Suprapubic skin (tissue), 4 donors: ENCODE measurements around the gene DYNC2H1.

Experiments
- CTCF ChIP-seq, 2 donors: fragments of 200-600 bp in 1 of 2; fragments of 450-650 bp in 1 of 2; sonication (generic) in 1 of 2; IDR thresholded peaks; one replicate each; pipeline ENCODE4 v1.5.1; 2016 to 2019; ENCODE audit warnings: antibody characterized with exemption in 2 of 2, mild to moderate bottlenecking in 1 of 2, moderate library complexity in 1 of 2
- EP300 ChIP-seq: sonication (generic); formaldehyde crosslinking; IDR thresholded peaks from one replicate; pipeline ENCODE4 v1.6.1; 2017; ENCODE audit warnings: antibody characterized with exemption
- POLR2A ChIP-seq, 2 donors: fragments of 450-650 bp; IDR thresholded peaks; one replicate each; pipeline ENCODE4 v1.6.1; 2017; ENCODE audit warnings: antibody characterized with exemption in 2 of 2, mild to moderate bottlenecking in 2 of 2, moderate library complexity in 2 of 2
- POLR2AphosphoS5 ChIP-seq, 3 donors: sonication (generic); formaldehyde crosslinking; IDR thresholded peaks; one replicate each; pipeline ENCODE4 v1.6.1; 2017; ENCODE audit warnings: antibody characterized with exemption in 3 of 3

- TF ChIP-seq CTCF (IDR thresholded peaks at IDR 0.05) = no peak
- no peak for TF ChIP-seq POLR2AphosphoS5 (IDR thresholded peaks at IDR 0.05)
- no peak for TF ChIP-seq EP300
- no peak for TF ChIP-seq POLR2A (IDR thresholded peaks at IDR 0.05)
Observed at GRCh38 chr11:103257360-103257759, 148.1 kb downstream of the DYNC2H1 start.
